Posterior cingulate gyrus (tissue), 11 donors: Measurements from ENCODE around the gene FMNL1.

Experiments used
- DNase-seq, 10 donors: peaks; one replicate each; pipeline versions ENCODE4 v3.0.0 to v3.0.0-alpha.2; 2020 to 2021; ENCODE audit warnings: mixed read lengths in 3 of 10
- intact Hi-C: fragments of 100-400 bp; cut with DNase I; formaldehyde crosslinking; loops from one replicate; pipeline ENCODE4 v1.15.1; 2023

FMNL1 gene

GRCh38 chr17:45293413-45294211, 71.9 kb downstream of the FMNL1 start:
- intact Hi-C loops = no loop called here
- peak; percentile 53 to 96 (median 74) for DNase-seq

GRCh38 chr17:45294506-45294905, 72.8 kb downstream of the FMNL1 start:
- DNase-seq = peak in 2 of 10 donors; percentile 35 to 55
- intact Hi-C loops = no loop called here

GRCh38 chr17:45296003-45296832, 74.5 kb downstream of the FMNL1 start:
- DNase-seq = peak in 2 of 10 donors; percentile 10 to 77
- intact Hi-C loops = no loop called here

DNA sequence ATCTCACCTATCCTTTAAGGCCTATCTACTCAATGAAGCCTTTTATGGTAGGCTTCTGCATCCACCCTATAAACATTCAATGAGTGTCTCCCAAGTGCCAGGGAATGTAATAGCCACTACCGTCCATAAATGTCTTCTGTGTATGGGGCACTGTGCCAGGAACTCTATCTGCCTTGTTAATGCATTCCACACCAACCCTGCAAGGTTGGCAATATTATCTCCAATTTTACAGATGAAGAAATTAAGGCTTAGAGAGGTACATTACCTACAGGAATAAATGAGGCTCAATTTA, 75.1 kb downstream of the FMNL1 start:
- intact Hi-C loops = no loop called here
- DNase-seq = no peak
